ENCODE measurements around the gene ALKBH1.

Gene ALKBH1

DNA sequence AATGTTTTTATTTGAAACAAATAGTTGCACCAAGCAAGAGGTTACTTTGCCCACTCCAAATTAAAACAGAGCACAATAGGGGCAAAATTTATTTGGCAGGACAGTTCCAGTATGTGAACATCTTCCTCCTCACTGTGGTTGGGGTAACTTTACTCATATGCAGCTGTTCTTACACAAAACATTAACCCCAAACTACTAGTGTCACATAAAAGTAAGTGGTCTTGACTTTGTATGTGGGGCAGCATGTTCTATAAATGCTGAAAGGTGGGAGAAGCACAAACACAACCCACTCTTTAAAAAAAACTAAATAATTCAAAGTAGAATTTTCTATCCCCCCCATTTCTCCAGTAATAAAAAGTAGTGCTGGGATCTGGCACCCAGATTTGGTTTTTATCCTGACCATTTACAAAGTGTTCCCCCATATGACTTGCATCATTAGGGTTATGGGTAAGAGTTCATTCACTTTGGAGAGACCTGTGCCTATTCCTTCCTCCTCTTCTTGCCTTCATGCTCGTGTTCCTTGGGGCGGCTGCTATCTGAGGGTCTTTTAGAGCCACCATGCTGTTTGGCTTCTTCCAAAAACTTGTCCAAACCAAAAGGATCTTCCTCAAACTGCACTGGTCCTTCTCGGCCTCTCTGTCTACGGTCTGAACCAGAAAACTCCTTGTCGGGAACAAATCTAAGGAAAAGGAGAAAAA is 9.9 kb upstream of the ALKBH1 start:
- H3K36me3 ChIP-seq (ENCODE audit: control insufficient read depth in 2 of 2, insufficient read depth in 2 of 2, low read length in 2 of 2), result peaks cover 26 to 40% of the 10 kb centered on the region in 2 donors
- H3K27ac ChIP-seq (ENCODE audit: low read length), result no peak overlapping the region
- no peaks in the 10 kb centered on the region for H3K4me1 ChIP-seq (ENCODE audit: control insufficient read depth, insufficient read depth, low read length)
- no peak overlapping the region for H3K9ac ChIP-seq (ENCODE audit: low read length in 2 of 2)
- no peak overlapping the region for H3K4me3 ChIP-seq (ENCODE audit: low read length in 2 of 2)
- no peaks in the 10 kb centered on the region for H3K9me3 ChIP-seq (ENCODE audit: control insufficient read depth in 2 of 2, low read length in 2 of 2)
- no peaks in the 10 kb centered on the region for H3K27me3 ChIP-seq (ENCODE audit: control insufficient read depth in 1 of 2, insufficient read depth in 2 of 2, low read length in 2 of 2)

GRCh38 chr14:77714926-77715325 is 7.1 kb upstream of the ALKBH1 start:
- Histone ChIP-seq H3K9ac (ENCODE audit: low read length in 2 of 2) (no peak overlapping the region), H3K9me3 (ENCODE audit: control insufficient read depth in 2 of 2, low read length in 2 of 2) (no peaks in the 10 kb centered on the region), H3K36me3 (ENCODE audit: control insufficient read depth in 2 of 2, insufficient read depth in 2 of 2, low read length in 2 of 2) (peaks cover 33% of the 10 kb centered on the region in 2 donors), H3K27ac (ENCODE audit: low read length) (no peak overlapping the region), H3K4me3 (ENCODE audit: low read length in 2 of 2) (no peak overlapping the region), H3K27me3 (ENCODE audit: control insufficient read depth in 1 of 2, insufficient read depth in 2 of 2, low read length in 2 of 2) (no peaks in the 10 kb centered on the region), H3K4me1 (ENCODE audit: control insufficient read depth, insufficient read depth, low read length) (no peaks in the 10 kb centered on the region)

DNA sequence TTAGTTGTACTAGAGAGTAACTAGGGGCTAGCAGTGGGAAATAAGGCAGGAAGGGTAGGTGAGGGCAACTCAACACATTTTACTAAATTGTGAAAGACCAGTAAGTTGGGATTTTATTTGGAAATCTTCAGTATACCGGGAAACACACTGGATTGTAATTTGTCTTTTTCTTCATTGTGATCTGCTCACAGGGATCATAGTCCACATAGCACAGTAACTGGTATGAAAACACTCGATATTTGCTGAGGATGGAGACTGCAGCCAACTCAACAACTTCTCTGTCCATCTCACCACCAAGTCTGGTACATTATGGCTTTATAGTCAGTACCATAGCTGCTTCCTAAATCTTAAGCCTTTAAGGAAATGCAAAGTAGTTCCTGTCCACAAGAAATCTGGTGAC is 2.5 kb upstream of the ALKBH1 start:
- H3K4me1 ChIP-seq (ENCODE audit: control insufficient read depth, insufficient read depth, low read length), result peaks cover 10% of the 10 kb centered on the region
- no peak overlapping the region for H3K27ac ChIP-seq (ENCODE audit: low read length)
- H3K27me3 ChIP-seq (ENCODE audit: control insufficient read depth in 1 of 2, insufficient read depth in 2 of 2, low read length in 2 of 2), result no peaks in the 10 kb centered on the region
- H3K9ac ChIP-seq (ENCODE audit: low read length in 2 of 2), result no peak overlapping the region
- peaks cover 16 to 18% of the 10 kb centered on the region in 2 donors for H3K36me3 ChIP-seq (ENCODE audit: control insufficient read depth in 2 of 2, insufficient read depth in 2 of 2, low read length in 2 of 2)
- H3K9me3 ChIP-seq (ENCODE audit: control insufficient read depth in 2 of 2, low read length in 2 of 2), result no peaks in the 10 kb centered on the region
- H3K4me3 ChIP-seq (ENCODE audit: low read length in 2 of 2), result no peak overlapping the region

GRCh38 chr14:77709412-77709811 is 1.6 kb upstream of the ALKBH1 start:
- H3K27me3 ChIP-seq (ENCODE audit: control insufficient read depth in 1 of 2, insufficient read depth in 2 of 2, low read length in 2 of 2), result no peaks in the 10 kb centered on the region
- H3K4me1 ChIP-seq (ENCODE audit: control insufficient read depth, insufficient read depth, low read length), result peaks cover 10% of the 10 kb centered on the region
- peaks cover 13 to 14% of the 10 kb centered on the region in 2 donors for H3K36me3 ChIP-seq (ENCODE audit: control insufficient read depth in 2 of 2, insufficient read depth in 2 of 2, low read length in 2 of 2)
- no peak overlapping the region for H3K9ac ChIP-seq (ENCODE audit: low read length in 2 of 2)
- peak overlapping the region; percentile 99 to 100 for H3K4me3 ChIP-seq (ENCODE audit: low read length in 2 of 2)
- H3K9me3 ChIP-seq (ENCODE audit: control insufficient read depth in 2 of 2, low read length in 2 of 2), result no peaks in the 10 kb centered on the region
- H3K27ac ChIP-seq (ENCODE audit: low read length), result no peak overlapping the region

DNA sequence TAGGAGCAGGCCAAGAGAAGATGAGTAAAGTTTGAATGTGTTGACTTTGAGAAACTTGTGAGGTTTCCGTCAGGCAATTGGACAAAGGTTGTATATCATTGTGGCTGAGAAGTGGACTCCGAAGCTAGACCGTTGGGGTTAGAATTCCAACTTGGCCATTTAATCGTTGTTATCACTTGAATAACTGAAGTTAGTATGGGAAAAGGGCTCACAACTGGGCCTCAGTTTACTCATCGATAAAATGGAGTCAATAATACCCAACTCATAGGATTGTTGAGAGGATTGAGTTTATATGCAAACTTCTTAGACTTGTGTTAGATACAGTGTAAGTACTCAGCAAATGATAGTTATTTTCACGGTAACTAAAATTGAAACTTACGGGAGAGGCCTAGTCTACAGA is 926 bp upstream of the ALKBH1 start:
- no peak overlapping the region for H3K27ac ChIP-seq (ENCODE audit: low read length)
- peak overlapping the region; percentile 99 to 100 for H3K4me3 ChIP-seq (ENCODE audit: low read length in 2 of 2)
- H3K4me1 ChIP-seq (ENCODE audit: control insufficient read depth, insufficient read depth, low read length), result peaks cover 10% of the 10 kb centered on the region
- H3K27me3 ChIP-seq (ENCODE audit: control insufficient read depth in 1 of 2, insufficient read depth in 2 of 2, low read length in 2 of 2), result no peaks in the 10 kb centered on the region
- H3K36me3 ChIP-seq (ENCODE audit: control insufficient read depth in 2 of 2, insufficient read depth in 2 of 2, low read length in 2 of 2), result peaks cover 14 to 20% of the 10 kb centered on the region in 2 donors
- H3K9ac ChIP-seq (ENCODE audit: low read length in 2 of 2), result peak overlapping the region; percentile 68 to 94
- no peaks in the 10 kb centered on the region for H3K9me3 ChIP-seq (ENCODE audit: control insufficient read depth in 2 of 2, low read length in 2 of 2)

DNA sequence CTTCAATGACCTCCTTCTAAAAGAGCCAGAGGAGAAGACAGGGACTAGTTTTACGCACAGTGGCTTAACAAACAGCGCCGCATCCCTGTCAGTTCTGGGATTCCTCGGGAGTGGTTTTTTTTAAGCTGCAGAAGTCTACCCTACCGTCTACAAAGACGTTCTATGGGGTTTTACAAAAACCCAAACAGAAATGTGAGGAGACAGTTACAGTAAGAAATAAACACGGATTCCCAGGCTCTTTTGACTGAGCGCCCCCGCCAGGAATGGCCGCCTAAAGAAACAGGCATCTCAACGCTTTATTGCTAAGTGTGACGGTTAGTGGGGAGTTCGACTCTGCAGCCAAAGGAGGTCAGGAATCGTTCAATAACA is 484 bp downstream of the ALKBH1 start:
- Histone ChIP-seq H3K27ac (ENCODE audit: low read length) (peak overlapping the region; percentile 67), H3K36me3 (ENCODE audit: control insufficient read depth in 2 of 2, insufficient read depth in 2 of 2, low read length in 2 of 2) (peaks cover 11 to 20% of the 10 kb centered on the region in 2 donors), H3K4me1 (ENCODE audit: control insufficient read depth, insufficient read depth, low read length) (peaks cover 10% of the 10 kb centered on the region)

GRCh38 chr14:77691259-77691658 is 16.6 kb downstream of the ALKBH1 start:
- no peak overlapping the region for H3K27ac ChIP-seq (ENCODE audit: low read length)
- no peaks in the 10 kb centered on the region for H3K27me3 ChIP-seq (ENCODE audit: control insufficient read depth in 1 of 2, insufficient read depth in 2 of 2, low read length in 2 of 2)
- peaks cover 15 to 31% of the 10 kb centered on the region in 2 donors for H3K36me3 ChIP-seq (ENCODE audit: control insufficient read depth in 2 of 2, insufficient read depth in 2 of 2, low read length in 2 of 2)
- no peak overlapping the region for H3K4me3 ChIP-seq (ENCODE audit: low read length in 2 of 2)
- H3K4me1 ChIP-seq (ENCODE audit: control insufficient read depth, insufficient read depth, low read length), result peaks cover under 1% of the 10 kb centered on the region
- H3K9me3 ChIP-seq (ENCODE audit: control insufficient read depth in 2 of 2, low read length in 2 of 2), result no peaks in the 10 kb centered on the region
- no peak overlapping the region for H3K9ac ChIP-seq (ENCODE audit: low read length in 2 of 2)

More for the DNA sequence above, 484 bp downstream of the ALKBH1 start:
- Histone ChIP-seq H3K9ac (ENCODE audit: low read length in 2 of 2) (peak overlapping the region; percentile 68 to 94), H3K27me3 (ENCODE audit: control insufficient read depth in 1 of 2, insufficient read depth in 2 of 2, low read length in 2 of 2) (no peaks in the 10 kb centered on the region), H3K9me3 (ENCODE audit: control insufficient read depth in 2 of 2, low read length in 2 of 2) (no peaks in the 10 kb centered on the region), H3K4me3 (ENCODE audit: low read length in 2 of 2) (peak overlapping the region; percentile 99 to 100)

- Histone ChIP-seq H3K27ac (ENCODE audit: low read length) (no peak overlapping the region), H3K4me3 (ENCODE audit: low read length in 2 of 2) (no peak overlapping the region), H3K9ac (ENCODE audit: low read length in 2 of 2) (no peak overlapping the region), H3K27me3 (ENCODE audit: control insufficient read depth in 1 of 2, insufficient read depth in 2 of 2, low read length in 2 of 2) (no peaks in the 10 kb centered on the region), H3K9me3 (ENCODE audit: control insufficient read depth in 2 of 2, low read length in 2 of 2) (no peaks in the 10 kb centered on the region), H3K36me3 (ENCODE audit: control insufficient read depth in 2 of 2, insufficient read depth in 2 of 2, low read length in 2 of 2) (peaks cover 5 to 12% of the 10 kb centered on the region in 2 donors), H3K4me1 (ENCODE audit: control insufficient read depth, insufficient read depth, low read length) (peaks cover 7% of the 10 kb centered on the region)
Measured at GRCh38 chr14:77682158-77682553, 25.7 kb downstream of the ALKBH1 start.

GRCh38 chr14:77681196-77682157 is 26.3 kb downstream of the ALKBH1 start:
- Histone ChIP-seq H3K9ac (ENCODE audit: low read length in 2 of 2) (no peak overlapping the region), H3K27ac (ENCODE audit: low read length) (peak overlapping the region; percentile 53), H3K4me3 (ENCODE audit: low read length in 2 of 2) (no peak overlapping the region), H3K4me1 (ENCODE audit: control insufficient read depth, insufficient read depth, low read length) (peaks cover 7% of the 10 kb centered on the region), H3K36me3 (ENCODE audit: control insufficient read depth in 2 of 2, insufficient read depth in 2 of 2, low read length in 2 of 2) (peaks cover 5 to 12% of the 10 kb centered on the region in 2 donors), H3K9me3 (ENCODE audit: control insufficient read depth in 2 of 2, low read length in 2 of 2) (no peaks in the 10 kb centered on the region), H3K27me3 (ENCODE audit: control insufficient read depth in 1 of 2, insufficient read depth in 2 of 2, low read length in 2 of 2) (no peaks in the 10 kb centered on the region)

GRCh38 chr14:77674931-77675330 is 32.9 kb downstream of the ALKBH1 start:
- Histone ChIP-seq H3K9me3 (ENCODE audit: control insufficient read depth in 2 of 2, low read length in 2 of 2) (no peaks in the 10 kb centered on the region), H3K4me3 (ENCODE audit: low read length in 2 of 2) (no peak overlapping the region), H3K4me1 (ENCODE audit: control insufficient read depth, insufficient read depth, low read length) (no peaks in the 10 kb centered on the region), H3K9ac (ENCODE audit: low read length in 2 of 2) (no peak overlapping the region), H3K27me3 (ENCODE audit: control insufficient read depth in 1 of 2, insufficient read depth in 2 of 2, low read length in 2 of 2) (no peaks in the 10 kb centered on the region), H3K27ac (ENCODE audit: low read length) (no peak overlapping the region), H3K36me3 (ENCODE audit: control insufficient read depth in 2 of 2, insufficient read depth in 2 of 2, low read length in 2 of 2) (peaks cover 12 to 28% of the 10 kb centered on the region in 2 donors)

All from stomach smooth muscle (tissue), 2 donors.